K562 (cell line): ENCODE measurements around the gene STOM. TPM values are rescaled to one million over a fixed set of nuclear protein-coding genes. Genes with fewer than 3 reads are reported as not detected.
A peak's percentile ranks its signal among the peaks of the same experiment; 100 is the strongest.

ENCODE experiments used
- ATAC-seq: fragments of 200-7000 bp; cut with Tn5 transposase; 3 replicates; pipeline ENCODE4 v1.9.1; 2020; ENCODE audit warnings: moderate library complexity
- BruUV-seq: library from RNA; stranded (reverse); fragments of 400-500 nt; replicated peaks from 2 replicates; lab custom pipeline; 2021; lab: Mats Ljungman, UMichigan
- CTCF ChIA-PET: fragments of 300-600 bp; formaldehyde crosslinking; extraction: SDS; loops from one replicate; lab custom pipeline; 2021; ENCODE audit warnings: low intra/inter-chr PET ratio; lab: Yijun Ruan, JAX
- POLR2A ChIA-PET: fragments of 300-600, 350-650 bp; sonication (Branson Sonifier 250); formaldehyde crosslinking; extraction: SDS; loops from one replicate; lab custom pipeline; 2021; ENCODE audit warnings: antibody characterized with exemption, inconsistent platforms; lab: Yijun Ruan, JAX
- DNase-seq, 4 experiments: peaks; one replicate each; pipeline versions ENCODE4 v3.0.0 to v3.0.0-alpha.2; 2011 to 2018; ENCODE audit warnings: low spot score in 3 of 4, mixed read lengths in 3 of 4; ENCODE audit errors: extremely low read depth in 1 of 4
- FAIRE-seq: peaks from 2 replicates; lab custom pipeline; 2011; peaks lifted over from hg19 to GRCh38; lab: Jason Lieb, UNC
- H2AFZ ChIP-seq: 2 replicates; pipeline ENCODE4 v1.6.0; 2011; ENCODE audit warnings: low read depth, low read length, control low read depth, inconsistent platforms
- H3K27ac ChIP-seq: fragments of 200-600 bp; 3 replicates; pipeline ENCODE4 v1.8.0; 2011; ENCODE audit warnings: low read depth, mild to moderate bottlenecking, control low read depth, inconsistent platforms, low read length, moderate library complexity, mixed read lengths; ENCODE audit errors: extremely low read depth
- H3K27me3 ChIP-seq, 2 experiments: fragments of 300-600 bp in 1 of 2; 2 replicates in 1 of 2; 3 replicates in 1 of 2; pipeline versions ENCODE4 v1.6.0 to v1.8.0; 2011; ENCODE audit warnings: inconsistent platforms in 2 of 2, low read length in 2 of 2, mild to moderate bottlenecking in 1 of 2, mixed read lengths in 1 of 2, moderate library complexity in 1 of 2; ENCODE audit not compliant: control insufficient read depth in 2 of 2, insufficient read depth in 2 of 2
- H3K36me3 ChIP-seq: fragments of 300-600 bp; 3 replicates; pipeline ENCODE4 v1.8.0; 2011; ENCODE audit warnings: mild to moderate bottlenecking, low read length, inconsistent platforms; ENCODE audit not compliant: control insufficient read depth, insufficient read depth
- H3K4me1 ChIP-seq, 2 experiments: fragments of 200-600 bp in 1 of 2; replicated peaks in 1 of 2; 2 replicates in 1 of 2; 3 replicates in 1 of 2; pipeline versions ENCODE4 v1.5.1 to v1.8.0; 2011; ENCODE audit warnings: inconsistent platforms in 2 of 2, low read length in 2 of 2, mild to moderate bottlenecking in 1 of 2, mixed read lengths in 1 of 2, moderate library complexity in 1 of 2; ENCODE audit not compliant: control insufficient read depth in 2 of 2, insufficient read depth in 2 of 2
- H3K4me2 ChIP-seq: 2 replicates; pipeline ENCODE4 v1.6.1; 2011; ENCODE audit warnings: low read length, control low read depth, inconsistent platforms, mixed read lengths; ENCODE audit not compliant: insufficient read depth
- H3K4me3 ChIP-seq: fragments of 200-600 bp; sonication (generic), shearing (Covaris generic); 2 replicates; pipeline ENCODE4 v1.5.1; 2016; ENCODE audit warnings: control low read depth, inconsistent platforms
- H3K79me2 ChIP-seq: fragments of 200-600 bp; 3 replicates; pipeline ENCODE4 v1.8.0; 2011; ENCODE audit warnings: low read length, inconsistent platforms; ENCODE audit not compliant: control insufficient read depth, insufficient read depth
- H3K9ac ChIP-seq, 2 experiments: 2 replicates each; pipeline versions ENCODE4 v1.6.0 to v1.6.1; 2011; ENCODE audit warnings: low read depth in 2 of 2, low read length in 2 of 2, control low read depth in 1 of 2, inconsistent platforms in 1 of 2, mild to moderate bottlenecking in 1 of 2, mixed read lengths in 1 of 2; ENCODE audit not compliant: insufficient read depth in 1 of 2
- H3K9me1 ChIP-seq: one replicate; pipeline ENCODE4 v1.6.0; 2011; ENCODE audit warnings: inconsistent platforms, mild to moderate bottlenecking, low read length, moderate library complexity; ENCODE audit not compliant: control insufficient read depth, insufficient read depth
- H3K9me3 ChIP-seq: replicated peaks from 2 replicates; pipeline ENCODE4 v1.5.1; 2011; ENCODE audit warnings: low read depth, low read length, inconsistent platforms; ENCODE audit not compliant: control insufficient read depth, insufficient read depth
- H4K20me1 ChIP-seq: replicated peaks from 2 replicates; pipeline ENCODE4 v1.6.1; 2011; ENCODE audit warnings: low read length, inconsistent platforms, mixed read lengths; ENCODE audit not compliant: control insufficient read depth, insufficient read depth
- ARID3B ChIP-seq: fragments of 250-450 bp; sonication (Bioruptor Pico); IDR thresholded peaks from 2 replicates; pipeline ENCODE4 v1.4.0; 2020; ENCODE audit warnings: borderline replicate concordance
- BRF1 ChIP-seq: IDR thresholded peaks from 3 replicates; pipeline ENCODE4 v1.6.1; 2011; ENCODE audit warnings: borderline replicate concordance, mild to moderate bottlenecking; ENCODE audit not compliant: insufficient read length; ENCODE audit errors: extremely low read depth
- CHAMP1 ChIP-seq: fragments of 450-650 bp; IDR thresholded peaks from 2 replicates; pipeline ENCODE4 v1.6.1; 2016; ENCODE audit warnings: mild to moderate bottlenecking
- CREBBP ChIP-seq: IDR thresholded peaks from one replicate; pipeline ENCODE4 v1.6.1; 2012; ENCODE audit warnings: low read depth, mild to moderate bottlenecking, control low read depth, inconsistent platforms, low read length
- HSF4 ChIP-seq: fragments of 250-450 bp; sonication (Bioruptor Pico); IDR thresholded peaks from 2 replicates; pipeline ENCODE4 v2.1.2; 2022; ENCODE audit warnings: mild to moderate bottlenecking, moderate library complexity, borderline replicate concordance
- NBN ChIP-seq: fragments of 450-650 bp; IDR thresholded peaks from 2 replicates; pipeline ENCODE4 v1.6.1; 2016; ENCODE audit warnings: low read depth, mild to moderate bottlenecking
- NFIC ChIP-seq: fragments of 450-650 bp; IDR thresholded peaks from 2 replicates; pipeline ENCODE4 v1.6.1; 2017; ENCODE audit warnings: mild to moderate bottlenecking, inconsistent platforms
- NFRKB ChIP-seq: fragments of 450-650 bp; IDR thresholded peaks from 2 replicates; pipeline ENCODE4 v1.6.1; 2016; ENCODE audit warnings: low read depth
- POLR2AphosphoS5 ChIP-seq: IDR thresholded peaks from 2 replicates; pipeline ENCODE4 v1.6.1; 2011; ENCODE audit warnings: mild to moderate bottlenecking, low read depth, low read length, moderate library complexity; ENCODE audit not compliant: control insufficient read depth, insufficient read depth
- PRPF4 ChIP-seq: fragments of 200-400 bp; formaldehyde crosslinking; IDR thresholded peaks from one replicate; pipeline ENCODE4 v1.6.1; 2017; ENCODE audit warnings: low read length, low read depth, mild to moderate bottlenecking; ENCODE audit not compliant: insufficient read depth, poor library complexity, severe bottlenecking
- PTTG1 ChIP-seq: fragments of 450-650 bp; IDR thresholded peaks from 2 replicates; pipeline ENCODE4 v1.6.1; 2016; ENCODE audit warnings: low read depth, mild to moderate bottlenecking, missing genetic modification characterization, missing compliant biosample characterization
- SUPT5H ChIP-seq: fragments of 450-650 bp; IDR thresholded peaks from 2 replicates; pipeline ENCODE4 v1.6.1; 2016
- TGIF2 ChIP-seq: sonication (generic); formaldehyde crosslinking; IDR thresholded peaks from 2 replicates; pipeline ENCODE4 v1.8.1; 2022; ENCODE audit warnings: mild to moderate bottlenecking, missing genetic modification reagents, moderate library complexity
- ZC3H8 ChIP-seq: fragments of 450-650 bp; IDR thresholded peaks from 2 replicates; pipeline ENCODE4 v1.6.1; 2017
- ZNF121 ChIP-seq: sonication (generic); formaldehyde crosslinking; conservative IDR thresholded peaks from 2 replicates; pipeline ENCODE4 v1.8.0; 2022; ENCODE audit warnings: missing genetic modification reagents
- ZNF695 ChIP-seq: fragments of 450-650 bp; formaldehyde crosslinking; IDR thresholded peaks from 2 replicates; pipeline ENCODE4 v1.4.0; 2020; ENCODE audit warnings: mild to moderate bottlenecking, moderate library complexity
- ZNF717 ChIP-seq: fragments of 250-450 bp; sonication (Bioruptor Pico); IDR thresholded peaks from 2 replicates; pipeline ENCODE4 v1.5.0; 2021
- WGBS: fragments of 100-300 bp; shearing (Covaris generic); methylation state at CpG from one replicate; pipeline ENCODE4 v1.1.6; 2016; ENCODE audit warnings: low coverage, mixed read lengths; ENCODE audit not compliant: insufficient coverage; ENCODE audit errors: missing lambda C conversion rate; 5-methylcytosine and 5-hydroxymethylcytosine counted together
- in situ Hi-C: fragments of 300-500 bp; cut with MboI; formaldehyde crosslinking; loops from 4 replicates; pipeline ENCODE4 v1.15.0; 2018; ENCODE audit warnings: inconsistent platforms, mixed read lengths
- intact Hi-C: fragments of 100-400 bp; cut with micrococcal nuclease; formaldehyde crosslinking; loops from 2 replicates; pipeline ENCODE4 v1.14.2; 2022
- polyA plus RNA-seq, 8 experiments: library from polyadenylated mRNA; depleted of rRNA in 4 of 8; stranded (reverse) in 5 of 8; unstranded in 3 of 8; fragments of >200 nt; fragmentation: Nextera tagmentation in 2 of 8; fragmentation: Illumina TruSeq in 1 of 8; extraction: Ambion mirVana in 2 of 8; extraction: Trizol in 1 of 8; gene quantifications; 2 replicates each; pipeline versions ENCODE4 v1.2.1 to v1.2.3, GENCODE V29; 2011 to 2014; ENCODE audit warnings: inconsistent platforms in 1 of 8, missing spikeins in 1 of 8
- total RNA-seq, 7 experiments: library from RNA; depleted of rRNA in 6 of 7; stranded (reverse); fragments of >200 nt in 6 of 7; fragmentation: Illumina TruSeq in 2 of 7; extraction: Trizol in 2 of 7; gene quantifications; 2 replicates each; pipeline versions ENCODE4 v1.2.1 to v1.2.3, GENCODE V29; 2011 to 2021; ENCODE audit warnings: low replicate concordance in 1 of 7

Gene STOM
- total and polyA plus RNA-seq, 9 of the 15 experiments (the other 6 are each of a cell fraction or from before 2014, with no cell fraction given) = 23.2 to 140 (median 43.9) TPM

- intact Hi-C loops (no loop called here), in situ Hi-C loops (no loop called here)
- DNase-seq (no peak), FAIRE-seq (peak; percentile 44), ATAC-seq (no peak)
- H3K9me3 ChIP-seq = no peaks in the 10 kb centered on the region
- H3K79me2 ChIP-seq = no peaks in the 10 kb centered on the region
- H3K4me2 ChIP-seq = no peak overlapping the region
- H3K27me3 ChIP-seq = no peaks in the 10 kb centered on the region
- no peak overlapping the region for H3K27ac ChIP-seq
- H4K20me1 ChIP-seq = no peaks in the 10 kb centered on the region
- no peak overlapping the region for H3K4me3 ChIP-seq
- peaks cover 0 to 8% of the 10 kb centered on the region in 2 experiments; a peak in 2 of 5 replicates for H3K4me1 ChIP-seq
- TF ChIP-seq BRF1 (no peak), NFIC (no peak), ZC3H8 (no peak), ARID3B (CRISPR knock-in tag) (no peak), POLR2AphosphoS5 (no peak), ZNF121 (CRISPR knock-in tag) (no peak), PTTG1 (no peak), SUPT5H (no peak), NBN (no peak), TGIF2 (no peak), ZNF695 (CRISPR knock-in tag) (no peak), CREBBP (no peak), PRPF4 (no peak), NFRKB (no peak), ZNF717 (CRISPR knock-in tag) (no peak), CHAMP1 (no peak), HSF4 (no peak)
- no peaks in the 10 kb centered on the region for H3K9me1 ChIP-seq
- H2AFZ ChIP-seq = no peak overlapping the region
- no peaks in the 10 kb centered on the region for H3K36me3 ChIP-seq
- H3K9ac ChIP-seq = no peak overlapping the region
- CTCF ChIA-PET = no interaction called here
- WGBS = 9% methylated on average over 1 of the region's 1 CpG
- POLR2A ChIA-PET = no interaction called here
- no TSS peak for BruUV-seq
These were observed 65.3 kb downstream of the STOM start for GRCh38 chr9:121304707-121305106.
